Measurements from ENCODE around the gene HSD11B1L.

Gene HSD11B1L

GRCh38 chr19:5665781-5666513, 14.9 kb upstream of the HSD11B1L start:
- peak; percentile 27 for TF ChIP-seq CTCF (IDR thresholded peaks at IDR 0.05; ENCODE audit: low read depth, low read length, missing control alignments)
- peak; percentile 19 for DNase-seq (ENCODE audit: low read depth)
- in situ Hi-C loops (cut with HindIII; ENCODE audit: low sequenced_read_pairs), result no loop called here
- H3K4me3 ChIP-seq (ENCODE audit: low read depth, low read length), result no peak overlapping the region

- no peak overlapping the region for H3K4me3 ChIP-seq (ENCODE audit: low read depth, low read length)
- in situ Hi-C loops (cut with HindIII; ENCODE audit: low sequenced_read_pairs), result no loop called here
- no peak for TF ChIP-seq CTCF (IDR thresholded peaks at IDR 0.05; ENCODE audit: low read depth, low read length, missing control alignments)
- DNase-seq (ENCODE audit: low read depth), result no peak
Observed at GRCh38 chr19:5666921-5667610, 13.8 kb upstream of the HSD11B1L start.

GRCh38 chr19:5667751-5668271, 13.0 kb upstream of the HSD11B1L start:
- H3K4me3 ChIP-seq (ENCODE audit: low read depth, low read length), result no peak overlapping the region
- no peak for TF ChIP-seq CTCF (IDR thresholded peaks at IDR 0.05; ENCODE audit: low read depth, low read length, missing control alignments)
- in situ Hi-C loops (cut with HindIII; ENCODE audit: low sequenced_read_pairs), result no loop called here
- DNase-seq (ENCODE audit: low read depth), result no peak

GRCh38 chr19:5669212-5669611, 11.6 kb upstream of the HSD11B1L start:
- in situ Hi-C loops (cut with HindIII; ENCODE audit: low sequenced_read_pairs), result no loop called here
- DNase-seq (ENCODE audit: low read depth), result no peak
- TF ChIP-seq CTCF (IDR thresholded peaks at IDR 0.05; ENCODE audit: low read depth, low read length, missing control alignments), result no peak
- H3K4me3 ChIP-seq (ENCODE audit: low read depth, low read length), result no peak overlapping the region

- in situ Hi-C loops (cut with HindIII; ENCODE audit: low sequenced_read_pairs), result no loop called here
- H3K4me3 ChIP-seq (ENCODE audit: low read depth, low read length), result no peak overlapping the region
- TF ChIP-seq CTCF (IDR thresholded peaks at IDR 0.05; ENCODE audit: low read depth, low read length, missing control alignments), result no peak
- DNase-seq (ENCODE audit: low read depth), result no peak
Observed at GRCh38 chr19:5671600-5671999, 9.2 kb upstream of the HSD11B1L start.

GRCh38 chr19:5672708-5673459, 7.9 kb upstream of the HSD11B1L start:
- no peak overlapping the region for H3K4me3 ChIP-seq (ENCODE audit: low read depth, low read length)
- no peak for TF ChIP-seq CTCF (IDR thresholded peaks at IDR 0.05; ENCODE audit: low read depth, low read length, missing control alignments)
- no peak for DNase-seq (ENCODE audit: low read depth)
- in situ Hi-C loops (cut with HindIII; ENCODE audit: low sequenced_read_pairs), result no loop called here

All from astrocyte of the cerebellum (primary cell).